T-helper 1 cell treated with Interleukin-12 subunit alpha and Interleukin-12 subunit beta and Interleukin-4 antibody, amounts not matched to agents 30 μg/mL and 1 μg/mL, for 36 hours (primary cell): ENCODE data around the gene OLIG3.

Source experiments
- H3K27ac Mint-ChIP-seq: one replicate; pipeline ENCODE4 v1.8.0; 2021; ENCODE audit warnings: mild to moderate bottlenecking, mixed read lengths
- H3K27me3 Mint-ChIP-seq: one replicate; pipeline ENCODE4 v1.8.0; 2021; ENCODE audit warnings: low read depth, mixed read lengths
- H3K36me3 Mint-ChIP-seq: one replicate; pipeline ENCODE4 v1.8.0; 2021; ENCODE audit warnings: low read depth, mixed read lengths
- H3K4me1 Mint-ChIP-seq: one replicate; pipeline ENCODE4 v1.8.0; 2021; ENCODE audit warnings: low read depth, mixed read lengths
- H3K4me3 Mint-ChIP-seq: one replicate; pipeline ENCODE4 v1.8.0; 2021; ENCODE audit warnings: mild to moderate bottlenecking, moderate library complexity, mixed read lengths
- H3K9me3 Mint-ChIP-seq: one replicate; pipeline ENCODE4 v1.8.0; 2021; ENCODE audit warnings: mixed read lengths

OLIG3 gene

DNA sequence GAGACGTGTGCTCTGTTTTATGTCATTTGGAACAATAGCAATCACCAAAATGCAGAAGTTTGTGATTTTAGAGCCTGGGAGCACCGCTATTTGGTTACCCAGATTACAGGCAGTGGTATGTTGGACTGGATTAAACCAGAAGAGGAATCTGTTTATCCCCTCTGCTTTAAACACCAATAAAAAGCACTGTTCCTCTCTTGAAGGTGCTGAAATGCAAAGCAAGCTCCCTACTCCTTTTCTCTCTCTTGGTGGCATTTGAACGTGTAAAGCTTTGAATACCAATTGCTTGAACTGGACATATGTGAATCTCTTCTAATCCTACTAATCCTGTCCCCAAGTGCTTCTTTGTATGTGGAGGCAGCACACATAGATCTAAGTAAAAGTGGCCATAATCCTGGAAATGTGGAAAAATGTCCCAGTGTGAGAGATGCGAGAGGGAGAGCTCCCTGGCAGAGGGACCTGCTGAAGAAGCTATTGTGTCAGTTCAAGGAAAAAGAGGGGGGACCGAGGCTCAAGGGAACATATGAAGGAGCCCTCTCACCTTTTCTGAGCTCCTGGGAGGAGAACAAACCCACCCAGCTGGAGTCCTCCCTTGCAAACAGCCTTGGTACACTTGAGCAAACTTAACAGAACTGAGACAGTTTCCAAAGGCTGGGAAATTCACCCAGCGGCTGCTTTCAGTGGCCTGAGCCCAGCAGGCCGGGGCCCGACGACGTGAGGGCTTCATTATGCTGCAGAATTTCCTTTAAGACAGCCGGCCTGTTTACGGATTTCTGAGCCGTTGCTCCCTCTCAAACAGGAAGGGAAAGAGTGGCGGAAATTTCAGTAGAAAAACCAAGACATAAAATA is 18.8 kb upstream of the OLIG3 start:
- Mint-ChIP-seq H3K4me3 (no peak overlapping the region), H3K27me3 (peaks cover 81% of the 10 kb centered on the region), H3K36me3 (peaks cover 3% of the 10 kb centered on the region), H3K4me1 (no peaks in the 10 kb centered on the region), H3K27ac (no peak overlapping the region), H3K9me3 (peaks cover 18% of the 10 kb centered on the region)

- Mint-ChIP-seq H3K4me1 (no peaks in the 10 kb centered on the region), H3K27me3 (peaks cover 73% of the 10 kb centered on the region), H3K36me3 (peaks cover 3% of the 10 kb centered on the region), H3K9me3 (peaks cover 18% of the 10 kb centered on the region), H3K4me3 (no peak overlapping the region), H3K27ac (no peak overlapping the region)
Measured at GRCh38 chr6:137510923-137511322, 16.7 kb upstream of the OLIG3 start.

GRCh38 chr6:137498481-137499190 is 4.4 kb upstream of the OLIG3 start:
- Mint-ChIP-seq H3K9me3 (peaks cover 4% of the 10 kb centered on the region), H3K36me3 (peaks cover 8% of the 10 kb centered on the region), H3K27ac (no peak overlapping the region), H3K4me1 (peaks cover 21% of the 10 kb centered on the region), H3K27me3 (peaks cover 85% of the 10 kb centered on the region), H3K4me3 (no peak overlapping the region)

DNA sequence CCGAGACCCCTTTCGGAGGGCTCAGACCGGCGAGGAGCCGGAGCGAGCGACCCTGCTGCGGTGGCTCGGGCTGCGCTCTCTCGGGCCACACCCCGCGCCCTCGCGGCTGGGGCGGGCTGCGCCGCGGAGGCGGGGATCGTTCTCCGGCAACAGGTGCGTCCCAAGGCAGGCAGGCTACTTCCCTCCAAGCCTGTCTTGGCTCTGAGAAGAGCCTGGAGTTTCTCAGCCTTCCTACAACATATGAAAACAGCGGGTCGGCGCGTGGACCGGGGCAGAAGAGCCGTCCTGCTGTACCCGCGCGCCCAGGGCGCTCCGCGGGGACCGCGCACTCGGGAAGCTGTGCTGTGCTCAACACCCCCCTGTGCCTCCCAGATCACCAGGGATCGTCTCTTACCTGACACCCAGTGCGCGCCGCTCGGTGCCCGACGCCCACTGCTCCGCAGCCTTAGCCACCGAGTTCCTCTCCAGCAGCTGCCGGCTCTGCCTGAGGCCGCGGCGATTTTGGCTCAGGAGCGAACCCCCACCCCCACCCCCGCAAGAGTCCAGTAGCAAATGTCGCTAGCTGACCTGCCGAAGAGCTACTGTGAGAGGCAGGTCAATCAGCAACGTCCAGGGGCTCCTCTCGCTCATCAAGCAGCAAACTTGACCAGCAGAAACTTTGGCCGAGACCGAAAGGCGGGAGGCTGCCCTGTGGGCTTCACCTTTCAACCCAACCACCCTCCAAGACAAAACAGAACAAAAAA is 3.7 kb upstream of the OLIG3 start:
- peaks cover 22% of the 10 kb centered on the region for H3K4me1 Mint-ChIP-seq
- peaks cover 9% of the 10 kb centered on the region for H3K36me3 Mint-ChIP-seq
- H3K27ac Mint-ChIP-seq: no peak overlapping the region
- peaks cover 85% of the 10 kb centered on the region for H3K27me3 Mint-ChIP-seq
- no peak overlapping the region for H3K4me3 Mint-ChIP-seq
- H3K9me3 Mint-ChIP-seq: peaks cover 4% of the 10 kb centered on the region

DNA sequence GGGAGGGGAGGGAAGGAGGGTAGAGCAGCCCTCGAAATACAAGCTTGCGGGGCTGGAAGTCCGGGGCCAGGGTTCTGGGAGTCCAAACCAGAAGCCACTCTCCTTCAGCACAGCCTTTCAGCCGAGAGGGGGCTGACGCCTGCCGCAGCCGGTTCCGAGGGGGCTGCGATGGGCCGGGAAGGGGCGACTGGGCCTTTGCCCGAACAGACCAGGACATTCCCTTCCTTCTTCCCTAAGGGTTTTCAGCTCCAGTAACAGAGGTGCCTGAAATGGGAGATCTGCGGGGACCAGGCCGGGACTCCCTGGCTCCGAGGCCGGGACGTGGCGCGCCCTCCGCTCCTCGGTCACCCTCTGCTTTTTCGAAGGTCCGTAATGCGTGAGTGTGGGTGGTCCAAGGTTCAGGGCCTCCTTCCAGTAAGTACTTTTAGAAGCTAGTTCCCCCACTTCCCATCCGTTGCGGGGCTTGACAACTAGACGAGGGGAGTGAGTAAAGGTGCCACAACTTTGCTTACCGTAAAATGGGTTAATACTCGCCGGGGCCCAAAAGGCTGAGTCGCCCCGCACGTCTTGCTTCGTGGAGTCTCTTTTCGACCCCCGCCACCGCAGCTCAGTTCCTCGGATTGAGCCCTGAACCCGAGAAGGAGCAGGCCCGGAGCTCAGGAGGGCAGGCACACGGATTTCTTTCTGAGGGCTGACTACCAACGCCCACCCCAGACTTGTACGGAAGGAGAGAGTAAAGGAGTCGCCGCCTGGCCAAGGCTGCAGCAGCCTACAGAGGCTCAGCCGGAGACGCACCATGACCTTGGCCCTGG is 2.9 kb upstream of the OLIG3 start:
- peaks cover 11% of the 10 kb centered on the region for H3K36me3 Mint-ChIP-seq
- H3K27ac Mint-ChIP-seq: peak overlapping the region; percentile 31
- H3K27me3 Mint-ChIP-seq: peaks cover 88% of the 10 kb centered on the region
- H3K9me3 Mint-ChIP-seq: peaks cover 4% of the 10 kb centered on the region
- H3K4me3 Mint-ChIP-seq: peak overlapping the region; percentile 59
- peaks cover 30% of the 10 kb centered on the region for H3K4me1 Mint-ChIP-seq

- H3K9me3 Mint-ChIP-seq: peaks cover 4% of the 10 kb centered on the region
- H3K27ac Mint-ChIP-seq: peak overlapping the region; percentile 52
- peaks cover 89% of the 10 kb centered on the region for H3K27me3 Mint-ChIP-seq
- H3K4me3 Mint-ChIP-seq: peak overlapping the region; percentile 21
- peaks cover 32% of the 10 kb centered on the region for H3K4me1 Mint-ChIP-seq
- peaks cover 11% of the 10 kb centered on the region for H3K36me3 Mint-ChIP-seq
Measured at GRCh38 chr6:137496368-137496767, 2.2 kb upstream of the OLIG3 start.

DNA sequence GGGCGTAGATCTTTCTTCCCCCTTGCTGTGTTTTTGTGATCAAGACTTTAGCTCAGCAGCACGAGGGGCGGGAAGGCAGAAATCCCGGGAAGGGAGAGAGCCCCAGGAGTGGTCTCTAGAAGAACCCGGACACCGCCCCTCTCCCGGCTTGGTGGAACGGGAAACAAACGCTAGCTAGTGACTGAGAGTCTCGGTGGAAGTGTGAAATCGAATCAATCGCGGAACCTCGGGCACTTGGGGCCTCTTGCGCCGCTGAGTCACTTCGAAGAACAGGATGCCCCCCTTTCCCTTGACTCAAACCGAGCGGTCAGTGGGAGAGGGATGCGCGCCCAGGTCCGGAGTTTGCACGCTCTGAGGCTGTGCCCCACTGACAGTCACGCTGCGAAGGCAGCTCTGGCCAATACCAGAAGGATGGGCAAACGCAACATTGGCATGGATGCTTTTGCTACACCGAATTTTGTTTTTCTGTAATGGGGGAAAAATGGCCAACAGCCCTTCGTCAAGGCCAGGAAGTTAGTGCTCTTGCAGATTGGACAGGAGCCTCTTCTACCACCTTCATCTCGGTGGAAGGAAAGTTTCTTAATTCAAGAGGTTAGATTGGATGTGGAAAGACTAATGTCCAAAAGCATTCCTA is 1.6 kb upstream of the OLIG3 start:
- Mint-ChIP-seq H3K36me3 (peaks cover 11% of the 10 kb centered on the region), H3K4me1 (peaks cover 34% of the 10 kb centered on the region), H3K27ac (peak overlapping the region; percentile 52), H3K27me3 (peaks cover 89% of the 10 kb centered on the region), H3K9me3 (peaks cover 4% of the 10 kb centered on the region), H3K4me3 (peak overlapping the region; percentile 7)

DNA sequence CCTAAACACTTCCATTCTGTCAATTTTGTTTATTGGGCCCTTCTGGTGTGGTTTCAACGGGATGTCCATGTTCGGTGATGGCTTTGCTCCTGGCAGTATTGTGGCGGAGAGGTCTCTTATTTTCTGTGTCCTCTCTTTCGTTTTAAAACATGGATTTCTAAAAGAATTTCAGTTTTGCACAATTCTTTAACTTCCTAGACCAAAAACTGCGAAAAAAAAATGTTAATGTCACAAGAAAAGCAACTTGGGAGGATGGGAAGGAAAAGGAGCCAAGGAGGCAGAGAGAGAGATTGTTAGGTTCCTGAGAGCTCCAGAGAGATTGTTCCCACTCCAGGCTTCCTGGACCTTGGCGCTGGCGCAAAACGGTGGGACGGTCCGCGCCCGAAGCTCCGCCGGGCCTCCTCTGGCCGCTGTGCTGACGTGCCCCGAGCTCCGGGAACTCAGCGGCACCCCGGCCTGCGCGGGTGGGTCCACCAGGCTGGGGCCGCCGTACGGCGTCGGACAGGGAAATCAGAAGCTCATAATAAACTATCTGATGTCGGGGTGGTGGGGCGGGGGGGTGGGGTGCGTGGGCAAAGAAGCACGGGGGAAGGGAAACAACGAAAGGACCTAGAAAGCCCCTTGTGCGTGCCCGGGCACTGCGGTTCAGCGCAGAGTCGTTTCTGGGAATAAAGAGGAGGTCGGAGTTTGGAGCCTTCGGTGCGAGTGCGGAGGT is 951 bp upstream of the OLIG3 start:
- H3K4me1 Mint-ChIP-seq: peaks cover 34% of the 10 kb centered on the region

GRCh38 chr6:137493218-137494038 is 766 bp downstream of the OLIG3 start:
- Mint-ChIP-seq H3K27me3 (peaks cover 96% of the 10 kb centered on the region), H3K36me3 (peaks cover 13% of the 10 kb centered on the region), H3K4me3 (peak overlapping the region; percentile 59), H3K27ac (peak overlapping the region; percentile 83), H3K4me1 (peaks cover 38% of the 10 kb centered on the region), H3K9me3 (peaks cover 4% of the 10 kb centered on the region)

More for the DNA sequence above, 951 bp upstream of the OLIG3 start:
- peaks cover 95% of the 10 kb centered on the region for H3K27me3 Mint-ChIP-seq
- H3K4me3 Mint-ChIP-seq: peak overlapping the region; percentile 59
- peaks cover 4% of the 10 kb centered on the region for H3K9me3 Mint-ChIP-seq
- H3K36me3 Mint-ChIP-seq: peaks cover 13% of the 10 kb centered on the region
- H3K27ac Mint-ChIP-seq: peak overlapping the region; percentile 83

DNA sequence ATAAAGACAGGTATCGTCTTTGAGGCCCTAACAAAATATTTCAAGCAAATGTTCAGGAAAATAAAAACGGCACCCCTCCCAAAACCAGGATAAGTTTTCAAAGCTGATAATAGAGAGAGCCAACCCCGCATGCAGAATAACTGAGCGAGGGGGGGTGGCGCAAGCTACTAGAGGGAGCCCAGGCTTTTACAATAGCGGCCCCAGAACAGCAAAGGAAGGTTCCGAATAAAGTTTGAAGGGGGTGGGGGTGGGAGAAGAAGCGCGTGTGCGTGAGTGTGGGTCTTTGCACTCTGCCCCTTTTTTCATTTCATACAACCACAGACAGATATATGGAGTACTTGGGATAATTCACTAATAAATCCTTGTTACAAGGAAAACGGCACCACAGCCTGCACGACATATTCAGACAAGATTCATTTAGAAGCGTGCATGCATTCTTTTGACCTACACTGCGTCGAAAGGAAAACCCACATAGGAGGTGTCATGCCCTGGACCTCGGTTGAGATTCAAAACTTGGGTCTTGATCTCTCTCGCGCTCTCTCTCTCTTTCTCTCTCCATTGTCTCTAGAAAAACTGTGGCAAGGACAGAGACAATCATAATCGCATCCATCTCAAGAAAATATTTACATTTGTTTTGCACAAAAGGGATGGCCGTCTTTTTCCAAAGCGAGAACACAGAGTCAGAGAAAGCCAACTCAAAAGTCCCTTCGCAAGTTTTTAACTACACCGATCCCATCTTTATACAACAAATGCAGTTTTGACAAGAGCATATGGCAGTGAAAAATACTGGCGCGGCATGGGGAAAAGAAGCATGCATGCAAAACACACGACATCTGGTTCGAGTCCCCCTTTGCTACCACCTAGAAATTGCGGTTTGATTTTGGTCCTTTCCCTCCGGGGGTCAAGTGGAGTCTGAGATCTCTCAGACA is 1.6 kb downstream of the OLIG3 start:
- peaks cover 13% of the 10 kb centered on the region for H3K36me3 Mint-ChIP-seq
- peak overlapping the region; percentile 7 for H3K4me3 Mint-ChIP-seq
- peaks cover 4% of the 10 kb centered on the region for H3K9me3 Mint-ChIP-seq
- H3K27ac Mint-ChIP-seq: peak overlapping the region; percentile 56
- H3K4me1 Mint-ChIP-seq: peaks cover 39% of the 10 kb centered on the region
- H3K27me3 Mint-ChIP-seq: peaks cover 95% of the 10 kb centered on the region

GRCh38 chr6:137491478-137491877 is 2.7 kb downstream of the OLIG3 start:
- Mint-ChIP-seq H3K36me3 (peaks cover 13% of the 10 kb centered on the region), H3K4me3 (no peak overlapping the region), H3K27ac (no peak overlapping the region), H3K9me3 (peaks cover 4% of the 10 kb centered on the region), H3K27me3 (peaks cover 97% of the 10 kb centered on the region), H3K4me1 (peaks cover 41% of the 10 kb centered on the region)

- Mint-ChIP-seq H3K9me3 (peaks cover 4% of the 10 kb centered on the region), H3K4me3 (no peak overlapping the region), H3K4me1 (peaks cover 36% of the 10 kb centered on the region), H3K27me3 (peaks cover 97% of the 10 kb centered on the region), H3K27ac (peak overlapping the region; percentile 6), H3K36me3 (peaks cover 13% of the 10 kb centered on the region)
Measured at GRCh38 chr6:137490961-137491360, 3.2 kb downstream of the OLIG3 start.
